GM19193 (cell line): ENCODE data around the gene CFAP299.

ENCODE experiments used
- POLR2A ChIP-seq: IDR thresholded peaks from 4 replicates; pipeline ENCODE4 v1.6.1; 2011; ENCODE audit not compliant: insufficient read depth, insufficient read length; ENCODE audit errors: extremely low read depth

Gene CFAP299

DNA sequence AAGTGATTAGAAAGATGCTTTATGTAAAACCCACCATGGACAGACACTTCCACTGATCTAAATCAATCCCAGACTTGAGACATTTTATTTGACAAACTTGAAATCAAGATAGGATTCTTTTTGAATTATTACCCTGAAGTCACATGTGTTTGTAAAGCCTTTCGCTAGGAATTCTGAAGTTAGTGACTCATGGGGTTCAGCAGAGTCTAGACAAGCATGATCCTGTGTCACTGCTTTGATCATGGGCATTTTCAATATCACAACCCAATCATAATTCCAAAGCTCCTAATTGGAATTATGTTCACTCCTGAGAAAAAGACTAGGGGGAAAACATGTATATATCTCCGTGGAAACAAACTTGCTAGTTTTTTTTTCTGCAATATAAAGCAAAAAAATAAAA is 627.5 kb downstream of the CFAP299 start:
- TF ChIP-seq POLR2A, result no peak

DNA sequence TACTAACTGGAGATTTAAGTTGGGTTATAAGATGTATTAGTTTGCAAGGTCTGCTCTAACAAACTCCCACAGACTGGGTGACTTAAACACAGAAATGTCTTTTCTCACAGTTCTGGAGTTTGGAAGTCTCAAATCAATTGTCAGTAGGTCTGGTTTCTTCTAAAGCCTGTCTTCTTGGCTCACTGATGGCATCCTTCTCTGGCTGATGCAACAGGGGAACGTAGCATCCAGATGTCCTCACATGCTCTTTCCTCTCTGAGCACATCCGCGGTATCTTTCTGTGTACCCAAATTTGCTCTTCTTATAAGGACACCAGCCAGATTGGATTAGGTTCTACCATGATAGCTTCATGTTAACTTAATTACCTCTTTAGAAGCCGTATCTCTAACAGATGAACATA is 631.8 kb downstream of the CFAP299 start:
- TF ChIP-seq POLR2A, result no peak

DNA sequence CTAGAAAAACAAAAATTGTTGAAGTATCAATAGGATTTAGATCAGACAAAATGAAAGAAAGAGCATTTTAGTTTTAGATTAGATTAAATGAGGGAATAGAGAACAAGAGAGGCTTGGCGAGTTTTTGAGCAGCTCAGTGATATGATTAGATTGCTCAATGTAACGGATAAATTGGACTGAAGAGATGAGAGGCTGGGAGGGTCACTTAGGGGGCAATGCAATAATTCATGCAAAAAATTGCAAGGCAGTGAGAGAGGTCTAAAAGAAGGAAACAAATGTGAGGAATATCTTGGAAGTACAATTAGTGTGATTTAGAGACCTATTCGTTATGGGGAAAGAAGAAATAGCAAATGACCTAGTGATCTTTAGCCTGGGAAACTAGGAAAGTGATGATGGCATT is 644.7 kb downstream of the CFAP299 start:
- TF ChIP-seq POLR2A, result no peak

DNA sequence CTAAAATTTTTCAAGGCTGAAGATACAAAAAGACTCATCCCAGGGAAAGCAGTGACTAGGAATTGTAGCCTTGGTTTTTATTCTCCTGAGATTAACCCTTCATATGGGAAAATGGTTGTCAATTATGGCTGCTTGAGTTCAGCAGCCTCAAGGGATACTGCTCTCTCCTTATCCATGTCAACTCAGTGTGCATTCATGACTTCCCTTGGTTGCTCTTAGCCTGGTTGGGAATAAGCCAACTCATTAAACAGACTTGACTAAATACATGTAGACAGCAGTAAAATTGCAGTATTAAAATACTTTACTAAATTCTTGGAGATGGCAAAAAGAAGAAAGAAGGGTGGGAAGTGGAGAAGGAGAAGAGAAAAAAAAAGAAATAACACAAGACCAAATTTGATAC is 650.5 kb downstream of the CFAP299 start:
- no peak for TF ChIP-seq POLR2A

DNA sequence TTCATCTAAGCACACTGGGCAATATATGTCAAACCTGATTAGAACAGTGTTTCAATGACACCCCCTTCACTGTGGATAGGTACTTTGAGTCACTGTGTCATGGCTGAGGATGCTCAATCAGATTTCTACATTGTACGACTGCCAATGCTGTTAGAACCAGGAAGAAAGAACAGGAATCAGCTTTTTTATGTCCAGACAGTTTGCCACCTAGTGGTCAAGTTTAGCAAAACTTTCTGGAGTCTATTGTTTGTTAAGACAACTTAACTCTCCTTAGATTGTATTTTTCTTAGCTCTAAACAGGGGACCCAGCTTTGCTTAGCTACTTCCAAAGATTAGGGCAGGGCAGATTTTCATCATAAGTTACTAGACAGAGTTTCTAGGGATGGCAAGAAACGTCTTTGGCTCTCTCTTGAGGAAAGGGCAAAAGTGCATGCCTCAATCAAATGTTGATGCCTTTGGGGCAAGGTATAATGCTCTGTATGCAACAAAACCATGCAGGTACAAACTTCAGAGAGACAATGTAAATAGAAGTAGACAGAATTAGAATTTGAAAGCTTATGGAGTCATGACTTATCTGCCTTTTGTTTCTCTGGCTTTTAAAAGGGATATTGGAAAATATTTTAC is 654.5 kb downstream of the CFAP299 start:
- no peak for TF ChIP-seq POLR2A

DNA sequence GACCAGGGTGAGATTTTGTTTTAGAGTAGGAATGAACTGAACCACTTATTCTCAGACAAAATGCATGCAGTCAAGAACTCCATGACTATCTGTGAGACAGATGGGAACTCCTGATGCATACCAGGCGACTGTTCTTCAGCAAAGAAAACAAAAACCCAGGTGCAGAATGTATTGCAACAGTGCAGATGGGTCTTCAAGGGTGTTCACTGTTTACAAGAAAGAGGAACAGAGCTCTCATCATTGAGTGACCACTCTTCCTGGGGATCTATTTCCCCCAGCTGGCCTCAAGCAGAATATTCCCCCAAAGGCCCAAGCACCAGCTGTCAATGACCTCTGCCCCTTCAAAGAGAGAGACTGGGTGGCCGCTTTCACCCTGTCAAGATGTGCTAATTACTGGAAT is 655.3 kb downstream of the CFAP299 start:
- TF ChIP-seq POLR2A, result no peak

DNA sequence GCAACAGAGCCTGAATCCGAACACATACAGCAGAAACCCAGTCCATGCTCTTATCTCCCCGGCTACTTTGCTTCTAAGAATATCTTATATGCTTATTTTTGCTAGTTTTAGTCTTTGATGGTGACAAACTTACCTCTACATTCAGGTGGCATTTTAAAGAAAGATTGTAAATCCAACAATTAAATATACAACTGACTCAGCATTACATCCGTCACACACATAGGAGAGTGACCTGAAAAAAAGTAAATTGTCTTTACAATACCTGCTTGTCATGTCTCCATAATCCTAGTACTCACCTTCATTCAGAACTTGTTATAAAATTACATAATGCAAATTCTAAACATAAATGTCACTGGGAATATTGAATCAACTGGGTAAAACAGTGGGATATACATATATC is 664.4 kb downstream of the CFAP299 start:
- TF ChIP-seq POLR2A, result no peak

DNA sequence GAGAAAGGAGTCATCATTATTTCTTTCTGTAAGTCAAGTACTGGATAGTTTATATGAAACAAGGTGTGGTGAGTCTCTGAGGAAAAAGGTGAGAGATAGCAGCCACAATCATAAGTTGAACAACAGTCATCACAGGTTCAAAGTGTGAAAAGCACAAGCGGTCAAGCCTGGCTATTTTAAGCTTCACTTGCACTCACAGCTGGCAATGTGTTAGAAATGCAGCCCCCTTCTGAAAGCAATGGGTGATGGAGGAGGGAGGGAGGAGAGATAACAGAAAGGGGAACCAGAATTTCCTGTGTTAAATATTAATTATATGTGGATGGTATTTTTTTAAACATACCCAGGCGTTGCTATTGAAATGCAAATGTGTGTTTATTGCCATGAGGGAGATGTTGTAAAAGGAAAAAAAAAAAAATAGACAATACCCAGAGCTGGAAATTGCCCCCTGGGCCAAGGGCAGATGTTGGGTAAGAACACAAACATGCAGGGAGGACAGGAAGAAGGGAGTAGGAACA is 668.1 kb downstream of the CFAP299 start:
- TF ChIP-seq POLR2A, result no peak

DNA sequence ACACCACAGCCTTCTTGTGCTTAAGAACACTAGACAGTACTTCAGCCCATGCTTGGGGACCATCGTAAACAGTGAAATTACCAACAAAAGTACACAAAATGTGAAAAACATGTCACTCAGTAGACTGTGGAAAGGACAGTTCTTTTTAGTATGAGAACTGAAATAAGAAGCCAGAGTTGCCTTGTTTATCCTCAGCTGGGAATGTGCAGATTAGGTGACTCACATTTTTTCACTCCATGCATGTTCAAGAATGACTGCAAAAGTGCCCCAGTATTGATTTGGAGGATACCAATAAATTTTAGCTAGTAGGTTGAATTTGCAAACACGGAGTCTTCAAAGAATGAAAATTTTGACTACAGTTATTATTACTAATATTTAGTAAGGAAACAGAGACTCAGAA is 671.9 kb downstream of the CFAP299 start:
- TF ChIP-seq POLR2A, result no peak
